Measurements from ENCODE around the gene PRDM13. TPM values are rescaled to one million over a fixed set of nuclear protein-coding genes. Genes with fewer than 3 reads are reported as not detected.

The PRDM13 gene
- total RNA-seq, 1 donor from 2014 or later = not detected

DNA sequence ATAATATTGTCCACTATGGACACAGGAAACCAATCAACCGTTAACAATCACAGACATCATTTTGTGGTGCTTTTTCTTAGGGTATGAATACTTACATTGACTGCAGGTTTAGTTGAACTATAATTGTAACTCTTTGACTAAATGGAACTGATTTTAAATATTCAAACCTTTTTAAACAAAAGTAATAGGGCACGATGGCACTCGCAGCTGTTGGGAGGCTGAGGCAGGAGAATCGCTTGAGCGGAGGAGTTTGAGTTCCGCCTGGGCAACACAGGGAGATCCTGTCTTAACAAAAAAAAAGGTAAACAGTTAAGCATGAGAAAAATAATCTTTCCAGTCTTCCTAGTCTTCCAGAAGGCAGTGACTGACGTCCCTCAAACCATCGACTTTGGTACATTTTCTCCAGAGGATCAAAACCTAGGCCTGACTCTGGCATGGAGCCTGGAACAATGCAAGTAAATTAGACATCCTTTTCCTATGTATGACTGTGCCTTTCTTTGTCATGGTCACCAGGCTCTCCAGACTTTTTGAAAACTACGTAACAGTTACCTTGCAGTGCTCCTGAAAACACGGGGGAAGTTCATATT, 16.6 kb upstream of the PRDM13 start:
- peak overlapping the region; percentile 57 for H3K4me3 Mint-ChIP-seq (ENCODE audit: unreplicated experiment)
- H3K79me2 ChIP-seq (ENCODE audit: insufficient read depth, low read length) = no peaks in the 10 kb centered on the region
- H3K4me1 Mint-ChIP-seq (ENCODE audit: low read depth, unreplicated experiment) = peaks cover 4% of the 10 kb centered on the region
- peaks cover 79% of the 10 kb centered on the region for H3K27me3 ChIP-seq (ENCODE audit: insufficient read depth, low read length)
- DNase-seq (ENCODE audit: low read depth) (no peak), FAIRE-seq (no peak)
- H3K4me3 ChIP-seq (ENCODE audit: insufficient read depth, low read depth, low read length) = no peak overlapping the region
- TF ChIP-seq CTCF (IDR thresholded peaks at IDR 0.05; ENCODE audit: insufficient read depth, low read depth, low read length) (no peak), EZH2 (IDR thresholded peaks at IDR 0.05; ENCODE audit: insufficient read depth, low read length) (no peak)
- H3K36me3 Mint-ChIP-seq (ENCODE audit: low read depth, unreplicated experiment) = no peaks in the 10 kb centered on the region
- H3K9me3 Mint-ChIP-seq (ENCODE audit: unreplicated experiment) = no peaks in the 10 kb centered on the region
- peaks cover 78% of the 10 kb centered on the region for H3K27me3 Mint-ChIP-seq (ENCODE audit: low read depth, unreplicated experiment)
- no peak overlapping the region for H2AFZ ChIP-seq (ENCODE audit: low read depth, low read length)
- H3K9ac ChIP-seq (ENCODE audit: low read length) = no peak overlapping the region
- H3K27ac Mint-ChIP-seq (ENCODE audit: unreplicated experiment) = no peak overlapping the region
- H3K9me3 ChIP-seq (ENCODE audit: insufficient read depth, low read depth, low read length) = no peaks in the 10 kb centered on the region
- peaks cover 11% of the 10 kb centered on the region for H3K4me1 ChIP-seq (ENCODE audit: insufficient read depth, low read length)
- no peaks in the 10 kb centered on the region for H3K36me3 ChIP-seq (ENCODE audit: insufficient read depth, low read length)
- H3K27ac ChIP-seq (ENCODE audit: low read depth, low read length) = no peak overlapping the region
- H3K4me2 ChIP-seq (ENCODE audit: low read length) = no peak overlapping the region
- no peaks in the 10 kb centered on the region for H4K20me1 ChIP-seq (ENCODE audit: insufficient read depth, low read length)

DNA sequence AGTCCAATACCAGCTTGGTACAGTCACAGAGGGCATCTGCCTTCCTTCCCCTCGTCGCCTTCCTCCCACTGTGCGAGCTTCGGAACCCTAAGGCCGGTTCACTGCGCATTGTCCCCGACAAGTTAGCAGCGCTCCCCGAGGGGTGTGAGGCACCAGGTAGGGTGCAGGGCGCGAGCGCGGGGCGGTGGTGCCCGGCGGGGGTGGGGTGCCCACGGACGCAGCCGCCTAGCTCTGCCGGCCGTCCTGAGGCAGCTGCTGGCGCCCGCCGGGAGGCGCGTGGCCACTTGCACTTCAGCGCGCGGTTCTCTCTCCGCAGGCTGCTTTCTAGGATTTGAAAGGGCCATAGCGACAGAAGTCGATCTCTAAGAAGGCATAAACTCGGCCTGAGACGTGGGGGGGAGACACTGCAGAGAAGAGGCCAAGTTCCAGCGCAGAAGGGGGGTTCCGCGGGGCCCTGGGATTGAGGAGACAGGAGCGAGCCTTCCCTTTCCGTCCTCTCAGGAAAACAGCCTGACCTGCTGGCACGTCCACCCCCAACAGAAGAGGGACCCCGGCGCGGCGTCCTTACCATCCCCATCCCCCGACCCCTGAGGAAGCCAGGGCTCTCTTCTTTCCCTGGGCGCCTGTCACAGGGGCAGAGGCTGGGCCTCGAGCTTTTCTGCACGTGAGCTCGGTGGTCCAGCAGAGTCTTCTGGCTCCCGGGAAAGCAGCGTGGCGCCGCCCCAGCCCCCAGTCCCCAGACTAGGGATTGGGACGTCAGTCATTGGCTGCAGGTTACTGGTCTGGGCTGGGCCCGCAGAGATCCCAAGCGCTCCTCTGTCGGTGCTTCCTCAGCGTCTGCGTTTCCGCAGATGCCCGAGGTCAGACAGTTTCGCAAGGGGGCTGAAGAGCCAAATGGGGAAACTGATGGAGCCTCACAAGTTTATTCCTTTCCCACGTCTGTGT, 15.6 kb upstream of the PRDM13 start:
- TF ChIP-seq CTCF (IDR thresholded peaks at IDR 0.05; ENCODE audit: insufficient read depth, low read depth, low read length) (no peak), EZH2 (IDR thresholded peaks at IDR 0.05; ENCODE audit: insufficient read depth, low read length) (peak; percentile 84)
- no peak overlapping the region for H3K27ac ChIP-seq (ENCODE audit: low read depth, low read length)
- no peaks in the 10 kb centered on the region for H3K36me3 ChIP-seq (ENCODE audit: insufficient read depth, low read length)
- Mint-ChIP-seq H3K4me1 (ENCODE audit: low read depth, unreplicated experiment) (peaks cover 4% of the 10 kb centered on the region), H3K27me3 (ENCODE audit: low read depth, unreplicated experiment) (peaks cover 76% of the 10 kb centered on the region), H3K36me3 (ENCODE audit: low read depth, unreplicated experiment) (no peaks in the 10 kb centered on the region), H3K9me3 (ENCODE audit: unreplicated experiment) (no peaks in the 10 kb centered on the region), H3K4me3 (ENCODE audit: unreplicated experiment) (no peak overlapping the region), H3K27ac (ENCODE audit: unreplicated experiment) (no peak overlapping the region)
- H3K9ac ChIP-seq (ENCODE audit: low read length) = no peak overlapping the region
- H3K9me3 ChIP-seq (ENCODE audit: insufficient read depth, low read depth, low read length) = no peaks in the 10 kb centered on the region
- FAIRE-seq = no peak
- H3K4me1 ChIP-seq (ENCODE audit: insufficient read depth, low read length) = peaks cover 11% of the 10 kb centered on the region
- H2AFZ ChIP-seq (ENCODE audit: low read depth, low read length) = peak overlapping the region; percentile 22
- no peaks in the 10 kb centered on the region for H4K20me1 ChIP-seq (ENCODE audit: insufficient read depth, low read length)
- no peak for DNase-seq (ENCODE audit: low read depth)
- peak overlapping the region; percentile 55 for H3K4me2 ChIP-seq (ENCODE audit: low read length)
- peaks cover 84% of the 10 kb centered on the region for H3K27me3 ChIP-seq (ENCODE audit: insufficient read depth, low read length)
- no peak overlapping the region for H3K4me3 ChIP-seq (ENCODE audit: insufficient read depth, low read depth, low read length)
- no peaks in the 10 kb centered on the region for H3K79me2 ChIP-seq (ENCODE audit: insufficient read depth, low read length)

All from astrocyte (in vitro differentiated cells and primary cell).